ENCODE results near the gene CCDC106. TPM values are rescaled to one million over a fixed set of nuclear protein-coding genes. Genes with fewer than 3 reads are reported as not detected.

The CCDC106 gene
- total RNA-seq, 1 experiment from 2014 or later = 21.1 TPM

DNA sequence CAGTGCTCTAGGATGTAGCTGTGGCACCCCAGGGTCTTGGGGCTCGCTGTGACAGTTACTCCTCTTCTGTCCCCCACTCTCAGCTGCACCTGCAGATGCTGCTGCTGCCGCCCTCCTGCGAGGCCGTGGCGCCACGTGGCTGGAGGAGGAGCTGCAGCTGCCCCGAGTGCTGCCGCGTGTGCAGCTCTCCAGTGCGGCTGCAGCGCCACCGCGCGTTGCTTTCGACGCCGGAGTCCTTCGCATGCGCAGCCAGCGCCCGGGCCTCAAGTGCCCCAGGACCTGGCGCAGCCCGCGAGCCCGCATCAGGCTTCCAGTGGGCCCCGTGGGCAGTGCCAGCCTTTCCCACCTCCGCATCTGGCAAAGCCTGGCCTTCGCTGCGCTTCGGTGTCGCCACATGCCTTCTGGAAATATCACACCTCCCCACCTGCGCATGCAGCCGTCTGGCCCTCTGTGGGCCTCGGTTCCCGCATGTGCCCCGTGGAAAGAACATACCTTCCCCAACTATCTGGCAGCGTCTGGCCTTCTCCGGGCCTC lies 7.9 kb upstream of the CCDC106 start (continued):
- TF ChIP-seq AR (CRISPR knock-in tag; IDR thresholded peaks at IDR 0.05) (no peak), SMAD3 (CRISPR knock-in tag; IDR thresholded peaks at IDR 0.05; ENCODE audit: borderline replicate concordance) (peak; percentile 95), NFATC4 (CRISPR knock-in tag; IDR thresholded peaks at IDR 0.05) (no peak), JUN (CRISPR knock-in tag; IDR thresholded peaks at IDR 0.05) (peak; percentile 94), PREB (CRISPR knock-in tag; IDR thresholded peaks at IDR 0.05; ENCODE audit: borderline replicate concordance) (no peak), TEAD1 (CRISPR knock-in tag; IDR thresholded peaks at IDR 0.05) (peak; percentile 96), ARID4B (CRISPR knock-in tag; IDR thresholded peaks at IDR 0.05; ENCODE audit: borderline replicate concordance) (peak; percentile 97), ELF4 (CRISPR knock-in tag; IDR thresholded peaks at IDR 0.05; ENCODE audit: low read depth) (no peak), ZNF232 (CRISPR knock-in tag; IDR thresholded peaks at IDR 0.05) (peak; percentile 87), TEAD4 (CRISPR knock-in tag; IDR thresholded peaks at IDR 0.05) (peak; percentile 94), NR1H2 (CRISPR knock-in tag; IDR thresholded peaks at IDR 0.05) (peak; percentile 80), SOX15 (CRISPR knock-in tag; IDR thresholded peaks at IDR 0.05) (no peak)
- TF ChIP-seq, protein P1, sequence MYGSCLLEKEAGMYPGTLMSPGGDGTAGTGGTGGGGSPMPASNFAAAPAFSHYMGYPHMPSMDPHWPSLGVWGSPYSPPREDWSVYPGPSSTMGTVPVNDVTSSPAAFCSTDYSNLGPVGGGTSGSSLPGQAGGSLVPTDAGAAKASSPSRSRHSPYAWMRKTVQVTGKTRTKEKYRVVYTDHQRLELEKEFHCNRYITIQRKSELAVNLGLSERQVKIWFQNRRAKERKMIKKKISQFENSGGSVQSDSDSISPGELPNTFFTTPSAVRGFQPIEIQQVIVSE (CRISPR knock-in tag; IDR thresholded peaks at IDR 0.05; ENCODE audit: borderline replicate concordance) = no peak
- TF ChIP-seq, protein P2, sequence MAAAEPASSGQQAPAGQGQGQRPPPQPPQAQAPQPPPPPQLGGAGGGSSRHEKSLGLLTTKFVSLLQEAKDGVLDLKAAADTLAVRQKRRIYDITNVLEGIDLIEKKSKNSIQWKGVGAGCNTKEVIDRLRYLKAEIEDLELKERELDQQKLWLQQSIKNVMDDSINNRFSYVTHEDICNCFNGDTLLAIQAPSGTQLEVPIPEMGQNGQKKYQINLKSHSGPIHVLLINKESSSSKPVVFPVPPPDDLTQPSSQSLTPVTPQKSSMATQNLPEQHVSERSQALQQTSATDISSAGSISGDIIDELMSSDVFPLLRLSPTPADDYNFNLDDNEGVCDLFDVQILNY (CRISPR knock-in tag; IDR thresholded peaks at IDR 0.05) = peak; percentile 50; the same call in 1 of the 2 replicates

DNA sequence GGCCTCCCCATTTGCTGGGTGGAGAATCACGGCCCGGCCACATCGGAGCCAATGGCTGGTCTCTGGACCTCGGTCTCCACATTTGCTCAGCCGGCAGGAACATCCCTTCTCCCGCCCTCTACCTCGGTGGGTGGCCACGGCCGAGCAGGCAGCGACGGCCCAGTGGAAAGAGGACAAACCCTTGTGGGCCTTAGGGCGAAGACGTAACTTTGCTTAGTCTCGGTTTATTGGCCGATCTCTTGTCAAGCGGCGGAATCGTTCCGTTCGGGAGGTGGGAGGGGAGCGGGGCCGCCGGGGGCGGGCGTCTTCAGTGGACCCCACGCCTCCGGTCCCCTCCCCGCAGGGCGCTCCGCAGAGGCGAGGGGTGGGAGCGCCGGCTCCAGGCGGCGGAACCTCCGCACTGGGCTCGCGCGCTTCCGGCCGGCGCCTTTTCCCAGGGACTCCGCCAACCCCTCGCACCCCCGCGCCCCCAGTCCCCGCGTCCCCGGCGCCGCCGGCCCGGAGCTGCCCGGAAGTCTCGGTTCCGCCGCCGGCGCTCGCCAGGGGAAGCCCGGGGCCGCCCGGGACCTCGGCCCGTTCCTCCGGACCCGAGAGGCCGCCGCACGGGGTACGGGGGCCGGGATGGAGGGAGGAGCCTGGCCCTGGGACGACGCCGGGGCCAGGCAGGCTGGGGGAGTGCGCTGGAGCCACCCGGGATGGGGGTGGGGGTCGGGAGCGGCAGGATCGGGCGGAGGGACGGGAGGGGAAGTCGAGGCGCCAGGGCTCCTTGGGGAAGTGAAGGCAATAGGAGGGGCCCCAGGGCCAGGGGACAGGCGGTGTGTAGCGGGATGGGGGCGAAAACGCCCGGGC lies 7.2 kb upstream of the CCDC106 start, which contains the start of gene ZNF580:
ZNF580 (plus strand) TSS at position 426 of the 849 bp plus-strand sequence. CDS start 1,507 bp downstream, outside the sequence.
- peak; percentile 61 for DNase-seq (ENCODE audit: low spot score)
- Mint-ChIP-seq H3K36me3 (peaks cover 19% of the 10 kb centered on the region), H3K27ac (peak within 1 kb of the TSS; percentile 92), H3K4me1 (peaks cover 28% of the 10 kb centered on the region), H3K4me3 (peak within 1 kb of the TSS; percentile 89), H3K27me3 (ENCODE audit: low read depth) (peaks cover 9% of the 10 kb centered on the region), H3K9me3 (peaks cover 4% of the 10 kb centered on the region)
- peak; percentile 28 for ATAC-seq
- CTCF ChIA-PET = interaction anchor here (0.6 to 2.1 kb wide), 8 partner anchors 12 to 1403 kb away, joined by 3 to 17 read pairs (median 5); partner anchors contain the start of genes FIZ1, U2AF2 and ZNF784
- TF ChIP-seq FOXK1 (CRISPR knock-in tag; IDR thresholded peaks at IDR 0.05) (peak; percentile 30; the same call in 1 of the 2 replicates), ZNF416 (CRISPR knock-in tag; IDR thresholded peaks at IDR 0.05) (no peak), FOXP1 (CRISPR knock-in tag; IDR thresholded peaks at IDR 0.05; ENCODE audit: borderline replicate concordance) (peak; percentile 55; the same call in 1 of the 2 replicates), SP1 (CRISPR knock-in tag; conservative IDR thresholded peaks at IDR 0.05) (peak; percentile 45), MYBL2 (CRISPR knock-in tag; IDR thresholded peaks at IDR 0.05) (no peak), GABPB1 (CRISPR knock-in tag; IDR thresholded peaks at IDR 0.05) (peak; percentile 48; the same call in 1 of the 2 replicates), GTF2I (CRISPR knock-in tag; conservative IDR thresholded peaks at IDR 0.05) (no peak)
- TF ChIP-seq, protein P3, sequence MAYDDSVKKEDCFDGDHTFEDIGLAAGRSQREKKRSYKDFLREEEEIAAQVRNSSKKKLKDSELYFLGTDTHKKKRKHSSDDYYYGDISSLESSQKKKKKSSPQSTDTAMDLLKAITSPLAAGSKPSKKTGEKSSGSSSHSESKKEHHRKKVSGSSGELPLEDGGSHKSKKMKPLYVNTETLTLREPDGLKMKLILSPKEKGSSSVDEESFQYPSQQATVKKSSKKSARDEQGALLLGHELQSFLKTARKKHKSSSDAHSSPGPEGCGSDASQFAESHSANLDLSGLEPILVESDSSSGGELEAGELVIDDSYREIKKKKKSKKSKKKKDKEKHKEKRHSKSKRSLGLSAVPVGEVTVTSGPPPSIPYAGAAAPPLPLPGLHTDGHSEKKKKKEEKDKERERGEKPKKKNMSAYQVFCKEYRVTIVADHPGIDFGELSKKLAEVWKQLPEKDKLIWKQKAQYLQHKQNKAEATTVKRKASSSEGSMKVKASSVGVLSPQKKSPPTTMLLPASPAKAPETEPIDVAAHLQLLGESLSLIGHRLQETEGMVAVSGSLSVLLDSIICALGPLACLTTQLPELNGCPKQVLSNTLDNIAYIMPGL (CRISPR knock-in tag; IDR thresholded peaks at IDR 0.05) = peak; percentile 27; the same call in 1 of the 2 replicates
- POLR2A ChIA-PET = interaction anchor here (0.5 to 1.0 kb wide), 3 partner anchors 14 to 1440 kb away, joined by 3 to 4 read pairs (median 3); partner anchors contain the start of gene RPS9

Data from WTC11 (cell line).